ENCODE results near the gene KRTAP10-9. TPM values are rescaled to one million over a fixed set of nuclear protein-coding genes. Genes with fewer than 3 reads are reported as not detected.
"Not testable (repeated sequence)": the region's sequence is repeated elsewhere in the genome, so short reads cannot be mapped to it uniquely, and the experiment has no call there.

The KRTAP10-9 gene
- total RNA-seq, 1 experiment from 2014 or later = not detected

GRCh38 chr21:44579833-44580144 lies 47.1 kb upstream of the KRTAP10-9 start:
- Mint-ChIP-seq H3K4me1 (ENCODE audit: low read depth, unreplicated experiment) (peaks cover 4% of the 10 kb centered on the region), H3K4me3 (ENCODE audit: unreplicated experiment) (no peak overlapping the region), H3K36me3 (ENCODE audit: insufficient read depth, unreplicated experiment) (peaks cover 5% of the 10 kb centered on the region), H3K27me3 (ENCODE audit: insufficient read depth, unreplicated experiment) (no peaks in the 10 kb centered on the region), H3K27ac (ENCODE audit: unreplicated experiment) (no peak overlapping the region), H3K9me3 (ENCODE audit: unreplicated experiment) (peaks cover 54% of the 10 kb centered on the region)
- Histone ChIP-seq H3K4me3 (ENCODE audit: low read depth, low read length) (no peak overlapping the region), H3K4me1 (no peaks in the 10 kb centered on the region), H3K36me3 (ENCODE audit: control insufficient read depth, insufficient read depth, low read length) (no peaks in the 10 kb centered on the region), H3K27me3 (replicated peaks; ENCODE audit: control insufficient read depth, insufficient read depth, low read length) (no peaks in the 10 kb centered on the region), H3K9me3 (peaks cover 18% of the 10 kb centered on the region)
- TF ChIP-seq CTCF (IDR thresholded peaks at IDR 0.05; ENCODE audit: insufficient read depth in 1 of 2, low read depth in 1 of 2, low read length in 1 of 2, severe bottlenecking in 1 of 2, unreplicated experiment in 1 of 2) = no peak
- intact Hi-C loops (cut with micrococcal nuclease; ENCODE audit: unreplicated experiment) = no loop called here
- ChIA-PET POLR2A (no interaction called here), CTCF (no interaction called here)
- DNase-seq = no peak
- BruUV-seq (replicated peaks) = no TSS peak

- H3K9me3 Mint-ChIP-seq (ENCODE audit: unreplicated experiment) = peaks cover 54% of the 10 kb centered on the region
- H3K4me1 Mint-ChIP-seq (ENCODE audit: low read depth, unreplicated experiment); DNase-seq; H3K4me3 ChIP-seq (ENCODE audit: low read depth, low read length); H3K36me3 ChIP-seq (ENCODE audit: control insufficient read depth, insufficient read depth, low read length); POLR2A ChIA-PET; H3K27me3 ChIP-seq (replicated peaks; ENCODE audit: control insufficient read depth, insufficient read depth, low read length); BruUV-seq (replicated peaks); H3K4me1 ChIP-seq; H3K4me3 Mint-ChIP-seq (ENCODE audit: unreplicated experiment); CTCF ChIA-PET; H3K27ac Mint-ChIP-seq (ENCODE audit: unreplicated experiment); H3K27me3 Mint-ChIP-seq (ENCODE audit: insufficient read depth, unreplicated experiment); intact Hi-C loops (cut with micrococcal nuclease; ENCODE audit: unreplicated experiment); H3K36me3 Mint-ChIP-seq (ENCODE audit: insufficient read depth, unreplicated experiment): not testable (repeated sequence)
- H3K9me3 ChIP-seq = peaks cover 18% of the 10 kb centered on the region
These were observed 46.6 kb upstream of the KRTAP10-9 start, which contains the start of gene KRTAP10-5 for GRCh38 chr21:44580231-44580821. TSS of gene KRTAP10-5 (minus strand) at chr21:44580604. CDS start at chr21:44580578, 26 bp downstream.

- peaks cover 5% of the 10 kb centered on the region for H3K36me3 Mint-ChIP-seq (ENCODE audit: insufficient read depth, unreplicated experiment)
- no peak for TF ChIP-seq CTCF (IDR thresholded peaks at IDR 0.05; ENCODE audit: insufficient read depth in 1 of 2, low read depth in 1 of 2, low read length in 1 of 2, severe bottlenecking in 1 of 2, unreplicated experiment in 1 of 2)
- ChIA-PET CTCF (no interaction called here), POLR2A (no interaction called here)
- no peak overlapping the region for H3K4me3 ChIP-seq (ENCODE audit: low read depth, low read length)
- no peak overlapping the region for H3K4me3 Mint-ChIP-seq (ENCODE audit: unreplicated experiment)
- no peaks in the 10 kb centered on the region for H3K36me3 ChIP-seq (ENCODE audit: control insufficient read depth, insufficient read depth, low read length)
- H3K27me3 Mint-ChIP-seq (ENCODE audit: insufficient read depth, unreplicated experiment) = peaks cover 6% of the 10 kb centered on the region
- H3K9me3 ChIP-seq = peaks cover 18% of the 10 kb centered on the region
- H3K4me1 Mint-ChIP-seq (ENCODE audit: low read depth, unreplicated experiment) = no peaks in the 10 kb centered on the region
- H3K4me1 ChIP-seq = no peaks in the 10 kb centered on the region
- intact Hi-C loops (cut with micrococcal nuclease; ENCODE audit: unreplicated experiment) = no loop called here
- no TSS peak for BruUV-seq (replicated peaks)
- peaks cover 54% of the 10 kb centered on the region for H3K9me3 Mint-ChIP-seq (ENCODE audit: unreplicated experiment)
- no peak for DNase-seq
- no peak overlapping the region for H3K27ac Mint-ChIP-seq (ENCODE audit: unreplicated experiment)
- no peaks in the 10 kb centered on the region for H3K27me3 ChIP-seq (replicated peaks; ENCODE audit: control insufficient read depth, insufficient read depth, low read length)
These were observed 45.7 kb upstream of the KRTAP10-9 start for GRCh38 chr21:44581158-44581557.

GRCh38 chr21:44582055-44582454 lies 44.8 kb upstream of the KRTAP10-9 start:
- Mint-ChIP-seq H3K36me3 (ENCODE audit: insufficient read depth, unreplicated experiment) (peaks cover 5% of the 10 kb centered on the region), H3K4me3 (ENCODE audit: unreplicated experiment) (no peak overlapping the region), H3K4me1 (ENCODE audit: low read depth, unreplicated experiment) (no peaks in the 10 kb centered on the region), H3K9me3 (ENCODE audit: unreplicated experiment) (peaks cover 49% of the 10 kb centered on the region), H3K27ac (ENCODE audit: unreplicated experiment) (no peak overlapping the region), H3K27me3 (ENCODE audit: insufficient read depth, unreplicated experiment) (peaks cover 6% of the 10 kb centered on the region)
- DNase-seq = no peak
- peaks cover 18% of the 10 kb centered on the region for H3K9me3 ChIP-seq
- H3K4me1 ChIP-seq = no peaks in the 10 kb centered on the region
- no peak for TF ChIP-seq CTCF (IDR thresholded peaks at IDR 0.05; ENCODE audit: insufficient read depth in 1 of 2, low read depth in 1 of 2, low read length in 1 of 2, severe bottlenecking in 1 of 2, unreplicated experiment in 1 of 2)
- ChIA-PET POLR2A (no interaction called here), CTCF (no interaction called here)
- no peak overlapping the region for H3K4me3 ChIP-seq (ENCODE audit: low read depth, low read length)
- no peaks in the 10 kb centered on the region for H3K36me3 ChIP-seq (ENCODE audit: control insufficient read depth, insufficient read depth, low read length)
- no peaks in the 10 kb centered on the region for H3K27me3 ChIP-seq (replicated peaks; ENCODE audit: control insufficient read depth, insufficient read depth, low read length)
- intact Hi-C loops (cut with micrococcal nuclease; ENCODE audit: unreplicated experiment) = no loop called here
- BruUV-seq (replicated peaks) = no TSS peak

All from Caco-2 (cell line).